Skeletal muscle cell (primary cell): ENCODE data around the gene STK40.

Source experiments
- DNase-seq: peaks from one replicate; pipeline ENCODE4 v3.0.0-alpha.2; 2010; ENCODE audit warnings: low read depth
- H3K4me3 ChIP-seq: 2 replicates; pipeline ENCODE4 v1.5.1; 2011; ENCODE audit warnings: low read depth, mild to moderate bottlenecking, control low read depth, low read length, moderate library complexity

STK40 gene

GRCh38 chr1:36324353-36324703 is 61.4 kb downstream of the STK40 start:
- no peak overlapping the region for H3K4me3 ChIP-seq
- no peak for DNase-seq

GRCh38 chr1:36323636-36324352 is 61.9 kb downstream of the STK40 start, which contains the start of gene EVA1B:
Gene EVA1B (minus strand): TSS chr1:36323645. CDS start chr1:36323037, 608 bp downstream.
- peak within 1 kb of the TSS; percentile 79 for H3K4me3 ChIP-seq
- DNase-seq, result peak; percentile 59

GRCh38 chr1:36322786-36323635 is 62.7 kb downstream of the STK40 start:
- DNase-seq, result peak; percentile 27

GRCh38 chr1:36322041-36322785 is 63.5 kb downstream of the STK40 start:
- no peak for DNase-seq
- H3K4me3 ChIP-seq, result peak overlapping the region; percentile 79

More at GRCh38 chr1:36322786-36323635, 62.7 kb downstream of the STK40 start:
- H3K4me3 ChIP-seq, result peak overlapping the region; percentile 79

- DNase-seq, result peak; percentile 87
- H3K4me3 ChIP-seq, result peak overlapping the region; percentile 79
These were observed 64.4 kb downstream of the STK40 start for GRCh38 chr1:36321119-36321951.

- H3K4me3 ChIP-seq, result peak overlapping the region; percentile 79
- DNase-seq, result no peak
These were observed 65.0 kb downstream of the STK40 start for GRCh38 chr1:36320767-36321118.

- no peak for DNase-seq
- peak overlapping the region; percentile 79 for H3K4me3 ChIP-seq
These were observed 65.4 kb downstream of the STK40 start for GRCh38 chr1:36320291-36320761.

- DNase-seq, result no peak
- H3K4me3 ChIP-seq, result no peak overlapping the region
These were observed 76.3 kb downstream of the STK40 start for GRCh38 chr1:36309397-36309796.

- DNase-seq, result no peak
- H3K4me3 ChIP-seq, result peak overlapping the region; percentile 63
These were observed 78.0 kb downstream of the STK40 start for GRCh38 chr1:36307601-36308330.

GRCh38 chr1:36306902-36307456 is 78.7 kb downstream of the STK40 start:
- H3K4me3 ChIP-seq, result peak overlapping the region; percentile 63
- DNase-seq, result peak; percentile 72

- H3K4me3 ChIP-seq, result peak within 1 kb of the TSS; percentile 63
- DNase-seq, result no peak
These were observed 79.4 kb downstream of the STK40 start, which contains the start of gene SH3D21 for GRCh38 chr1:36306210-36306901. Gene SH3D21 (plus strand): TSS chr1:36306368. CDS start chr1:36306421, 53 bp downstream.

GRCh38 chr1:36305915-36306209 is 79.9 kb downstream of the STK40 start:
- no peak for DNase-seq
- no peak overlapping the region for H3K4me3 ChIP-seq

- H3K4me3 ChIP-seq, result no peak overlapping the region
- no peak for DNase-seq
These were observed 80.5 kb downstream of the STK40 start for GRCh38 chr1:36304970-36305914.

- H3K4me3 ChIP-seq, result no peak overlapping the region
- DNase-seq, result no peak
These were observed 81.2 kb downstream of the STK40 start for GRCh38 chr1:36304521-36304920.

- H3K4me3 ChIP-seq, result no peak overlapping the region
- no peak for DNase-seq
These were observed 81.9 kb downstream of the STK40 start for GRCh38 chr1:36303650-36304360.

GRCh38 chr1:36303244-36303643 is 82.5 kb downstream of the STK40 start:
- H3K4me3 ChIP-seq, result no peak overlapping the region
- DNase-seq, result no peak
